Activated effector memory CD4-positive, alpha-beta T cell treated with anti-CD3 and anti-CD28 coated beads, Interleukin-2, amount 50 U/mL, for 16 hours (primary cell): ENCODE results near the gene EFS.
"Not testable (repeated sequence)": the region's sequence is repeated elsewhere in the genome, so short reads cannot be mapped to it uniquely, and the experiment has no call there.

Experiments used
- DNase-seq: peaks from one replicate; pipeline ENCODE4 v3.0.0-alpha.2; 2020

Gene EFS

DNA sequence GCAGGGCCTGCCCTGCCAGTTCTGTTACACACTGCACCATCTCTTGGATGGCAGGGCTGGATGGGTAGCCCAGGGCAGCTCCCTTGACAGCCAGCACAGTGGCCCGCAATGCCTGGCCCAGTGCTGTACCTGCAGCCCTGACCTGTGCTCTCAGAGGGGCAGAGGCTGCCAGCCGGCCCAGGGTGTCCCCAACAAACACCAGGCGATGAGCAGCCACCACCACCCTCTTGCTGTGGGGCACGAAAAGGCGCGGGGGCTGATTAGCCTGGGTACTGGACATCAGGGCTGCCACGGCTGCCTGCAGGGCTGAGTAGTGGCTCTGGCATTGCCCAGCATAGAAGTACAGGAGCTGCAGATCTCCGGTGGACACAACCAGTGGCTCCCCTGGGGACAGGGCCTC is 7.7 kb downstream of the EFS start:
- no peak for DNase-seq

DNA sequence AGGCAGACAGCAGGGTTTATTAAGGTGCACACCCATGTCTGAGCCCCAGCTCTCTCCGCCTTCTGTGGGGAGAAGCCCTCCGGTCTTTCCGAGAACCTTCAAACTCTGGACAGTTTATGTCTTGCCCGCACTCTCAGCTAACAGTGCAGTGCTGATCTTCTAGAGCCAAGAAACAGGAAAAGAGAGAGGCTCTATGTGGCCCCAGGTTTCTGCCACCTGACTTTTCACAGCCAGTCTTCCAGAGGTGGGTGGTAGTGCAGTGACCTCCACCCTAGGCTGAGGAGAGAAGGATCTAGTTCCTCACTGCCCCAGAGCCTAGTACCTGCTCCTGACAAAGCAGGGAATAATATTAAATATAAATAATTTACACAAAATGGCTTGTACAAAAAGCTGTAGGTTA is 8.3 kb downstream of the EFS start:
- no peak for DNase-seq

DNA sequence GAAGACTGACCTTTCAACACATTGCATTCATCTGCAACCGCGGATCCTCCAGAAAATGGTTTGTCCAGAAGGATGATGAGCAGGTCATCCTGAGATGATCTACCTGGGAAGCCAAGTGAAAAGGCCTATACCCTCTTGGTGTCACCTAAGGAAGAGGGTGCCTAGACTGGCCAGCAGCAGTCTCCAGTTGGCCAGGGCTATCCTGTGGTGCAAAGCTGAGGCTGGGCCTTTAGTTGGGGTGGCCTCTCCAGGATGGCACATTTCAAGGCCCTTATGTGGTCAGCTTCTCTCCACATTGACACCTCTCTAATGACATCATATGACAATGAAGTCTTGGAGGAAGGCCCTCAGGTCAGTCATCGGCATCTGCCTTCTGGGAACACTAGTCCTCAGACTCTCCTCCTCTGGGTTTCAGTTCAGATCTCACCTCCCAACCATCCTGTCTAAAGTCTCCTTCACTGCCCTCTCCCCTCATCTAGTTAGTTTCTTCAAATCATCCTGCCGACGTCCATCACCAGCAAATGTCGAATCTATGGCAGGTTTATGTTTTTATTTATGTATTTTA is 9.0 kb downstream of the EFS start:
- DNase-seq, result no peak

DNA sequence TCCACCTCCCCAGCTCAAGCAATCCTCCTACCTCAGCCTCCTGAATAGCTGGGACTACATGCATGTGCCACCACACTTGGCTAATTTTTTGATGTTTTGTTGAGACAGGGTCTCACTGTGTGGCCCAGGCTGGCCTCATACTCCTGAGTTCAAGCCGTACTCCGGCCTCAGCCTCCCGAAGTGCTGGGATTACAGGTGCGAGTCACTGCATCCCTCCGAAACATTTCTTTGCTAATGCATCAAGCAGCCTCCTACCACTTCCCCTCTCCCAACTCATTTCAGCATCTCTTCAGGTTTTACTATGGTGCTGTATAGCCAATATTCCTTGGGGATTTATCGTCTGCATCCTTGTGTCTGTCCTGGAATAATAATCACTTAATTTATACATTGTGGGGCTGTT is 10.0 kb downstream of the EFS start:
- no peak for DNase-seq

DNA sequence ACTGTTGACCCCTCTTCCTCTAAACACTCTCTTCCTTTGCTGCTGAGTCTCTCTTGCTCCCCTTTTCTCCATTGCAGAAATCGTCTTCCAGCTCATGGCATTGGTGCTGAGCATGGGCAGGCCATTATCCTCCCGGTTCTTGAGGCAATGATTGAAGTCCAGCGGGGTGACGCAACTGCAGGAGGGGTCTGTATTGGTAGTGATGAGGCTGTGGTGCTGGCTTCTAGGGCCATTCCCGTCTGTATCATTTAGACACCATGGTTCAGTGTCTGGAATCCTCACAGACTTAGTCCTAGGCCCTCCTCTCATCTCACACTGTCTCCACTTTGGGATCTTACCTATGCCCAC is 11.6 kb downstream of the EFS start:
- no peak for DNase-seq

DNA sequence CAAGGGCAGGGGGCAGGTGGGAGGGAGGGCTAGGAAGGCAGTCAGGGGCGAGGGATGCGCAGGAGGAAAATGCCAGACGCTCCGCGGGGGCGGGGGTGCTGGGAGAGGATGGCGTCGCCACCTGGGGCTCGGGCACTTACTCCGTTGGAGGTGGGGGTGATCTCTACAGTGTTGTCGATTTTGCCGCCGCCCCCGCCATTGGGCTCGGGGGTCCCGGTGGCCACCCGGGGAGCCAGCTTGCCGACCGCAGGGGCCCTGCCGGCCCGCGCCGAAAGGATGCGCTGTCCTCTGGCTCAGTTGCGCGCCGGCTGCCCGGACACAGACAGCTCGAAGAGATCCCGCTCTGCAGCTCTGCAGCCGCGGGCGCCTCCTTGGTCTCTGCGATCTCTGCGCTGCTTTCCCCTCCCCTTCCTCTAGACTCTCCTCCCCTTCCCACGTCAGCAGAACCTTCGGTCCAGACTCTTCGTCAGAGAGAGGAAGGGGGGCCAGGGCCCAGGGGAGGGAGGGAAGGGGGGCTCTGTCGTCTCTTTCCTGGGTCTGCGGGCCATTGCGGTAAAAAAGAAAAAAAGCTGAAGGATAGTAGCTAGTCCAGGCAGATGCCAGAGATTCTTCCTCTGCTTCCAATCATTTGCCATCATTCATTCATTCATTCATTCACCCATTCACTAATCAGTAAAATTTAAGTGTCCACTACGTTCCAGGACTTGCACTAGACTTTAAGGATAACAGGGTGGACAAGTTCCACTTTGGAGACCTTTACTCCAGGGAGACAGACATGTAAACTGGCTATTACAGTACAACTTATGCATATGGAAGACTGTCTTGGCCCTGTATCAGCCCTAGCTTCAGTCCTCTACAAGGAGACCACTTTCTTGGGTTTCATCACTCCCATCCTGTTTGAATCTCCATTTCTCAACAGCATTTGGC is 12.2 kb downstream of the EFS start, which contains the start of gene SLC22A17:
SLC22A17 (minus strand) TSS at position 382 of the 927 bp plus-strand sequence.
- peak; percentile 75 for DNase-seq

DNA sequence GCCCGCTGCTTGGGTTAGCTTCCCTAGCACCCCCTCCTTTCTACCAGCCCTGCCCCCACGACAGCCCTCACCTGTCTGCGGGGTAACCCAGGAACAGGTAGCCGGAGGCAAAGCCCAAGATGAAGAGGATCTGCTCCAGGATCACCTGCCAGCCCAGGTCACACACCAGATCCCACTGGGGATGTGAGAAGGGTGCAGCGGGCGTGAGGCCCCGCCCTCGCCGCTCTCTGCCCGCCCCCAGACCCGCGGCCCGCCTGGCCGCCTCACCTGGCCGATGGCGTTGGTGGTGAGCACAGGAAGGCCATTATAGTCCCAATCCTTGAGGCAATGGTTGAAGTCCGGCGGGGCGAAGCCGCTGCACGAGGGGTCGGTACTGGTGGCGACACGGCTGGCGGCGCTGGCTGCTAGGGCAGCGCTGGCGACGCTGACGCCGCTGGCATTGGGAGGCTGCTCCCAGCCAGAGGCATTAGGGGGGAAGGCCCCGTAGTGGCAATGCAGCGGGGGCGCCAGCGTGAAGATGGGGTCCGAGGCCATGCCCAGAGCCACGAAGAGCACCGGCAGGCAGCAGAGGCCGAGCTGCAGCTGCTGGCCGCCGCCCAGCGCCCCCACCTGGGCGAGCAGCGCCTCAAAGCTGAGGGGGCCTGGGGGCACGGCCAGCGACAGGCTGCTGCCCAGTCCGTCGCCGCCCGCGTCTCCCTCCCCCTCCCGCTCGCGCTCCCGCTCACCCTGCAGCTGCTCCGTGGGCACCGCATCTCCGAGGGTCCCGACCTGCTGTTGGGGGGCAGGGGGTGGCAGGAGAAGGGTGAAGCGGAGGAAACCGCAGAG is 13.1 kb downstream of the EFS start:
- DNase-seq, result no peak

DNA sequence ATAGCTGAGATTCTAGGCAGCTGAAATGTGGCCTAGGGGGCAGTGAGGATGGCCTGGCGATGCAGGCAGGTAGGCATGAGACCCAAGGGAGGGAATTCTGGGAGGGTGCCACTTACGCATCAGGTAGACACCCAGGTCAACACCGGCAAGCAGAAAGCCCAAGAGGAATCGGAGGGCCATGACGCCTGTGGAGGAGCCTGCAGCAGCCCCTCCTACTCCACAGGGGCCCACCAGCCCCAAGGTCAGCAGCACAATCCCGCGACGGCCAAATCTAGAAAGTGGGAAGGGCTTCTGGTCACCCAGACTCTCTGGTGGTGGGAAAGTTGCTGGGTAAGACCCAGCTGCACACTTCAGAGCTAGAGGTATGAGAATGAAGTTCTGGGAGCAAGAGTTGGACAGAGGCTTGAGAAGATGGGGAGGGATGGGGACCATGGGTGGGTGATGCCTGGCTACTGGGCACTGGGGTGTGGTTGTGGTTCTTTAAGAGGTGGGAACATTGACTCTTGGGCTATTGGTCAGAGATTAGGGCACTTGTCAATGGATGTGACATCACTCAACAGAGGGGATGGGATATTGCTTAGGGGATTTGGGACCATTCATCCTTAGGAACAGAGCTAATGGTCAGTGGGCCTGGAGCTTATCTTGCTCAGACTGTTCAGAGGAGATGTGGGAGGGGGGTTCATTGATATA is 15.7 kb downstream of the EFS start:
- no peak for DNase-seq

DNA sequence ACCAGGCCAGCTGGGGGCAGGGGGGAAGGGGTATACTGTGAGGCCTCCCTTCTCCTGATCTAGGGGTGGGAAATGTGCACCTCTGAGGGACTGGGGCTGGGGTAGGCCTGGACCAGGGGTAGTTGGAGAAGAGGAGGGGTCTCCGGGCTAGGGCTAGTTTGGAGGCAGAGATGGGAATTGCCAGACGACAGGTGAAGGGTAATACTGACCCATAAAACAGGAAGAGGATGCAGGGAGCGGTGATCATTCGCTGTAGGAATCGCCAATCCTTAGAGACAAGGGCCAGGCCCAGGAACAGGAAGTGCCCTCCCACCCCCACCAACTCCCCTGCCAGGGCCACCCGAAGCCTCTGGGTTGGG is 16.7 kb downstream of the EFS start:
- DNase-seq, result no peak

DNA sequence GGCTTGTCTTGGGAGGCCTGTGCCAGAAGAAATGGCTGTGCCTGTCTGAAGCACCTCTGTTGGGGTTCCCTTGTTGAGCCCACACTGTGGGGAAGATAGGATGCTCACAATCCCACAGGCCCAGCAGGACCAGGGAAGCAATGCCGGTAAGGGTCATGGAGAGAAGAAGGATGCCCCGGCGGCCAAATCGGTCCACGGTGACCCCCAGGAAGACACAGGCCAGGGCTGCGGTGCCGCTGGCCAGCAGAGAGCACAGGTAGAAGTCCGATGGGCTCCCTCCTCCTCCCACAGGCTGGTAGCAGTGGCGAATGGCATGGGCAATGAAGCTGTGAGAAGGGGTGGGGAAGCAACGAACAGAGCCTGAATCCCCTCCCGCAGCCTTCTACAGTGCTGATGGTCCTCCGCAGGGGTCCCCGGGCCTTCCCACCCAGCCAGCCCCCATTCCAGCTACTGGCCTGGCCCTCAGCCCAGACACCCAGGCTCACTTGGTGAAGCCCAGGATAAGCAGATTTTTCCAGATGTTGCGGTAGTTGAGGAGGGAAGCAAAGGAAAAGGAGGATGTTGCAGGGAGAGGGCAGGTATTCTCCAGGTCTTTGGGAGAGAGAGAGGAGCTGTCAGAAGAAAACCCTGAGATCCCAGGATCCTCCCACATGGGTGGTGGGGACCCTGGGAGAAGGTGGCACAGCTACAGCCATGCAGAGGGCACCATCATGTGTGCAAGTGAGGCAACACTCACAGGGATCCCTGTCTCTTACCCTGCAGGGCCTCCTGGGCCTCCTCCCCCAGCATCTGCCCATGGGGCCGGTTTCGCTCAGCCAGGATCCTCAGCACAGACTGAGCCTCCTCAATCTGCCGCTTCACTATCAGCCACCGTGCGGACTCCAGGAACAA is 17.3 kb downstream of the EFS start:
- no peak for DNase-seq

DNA sequence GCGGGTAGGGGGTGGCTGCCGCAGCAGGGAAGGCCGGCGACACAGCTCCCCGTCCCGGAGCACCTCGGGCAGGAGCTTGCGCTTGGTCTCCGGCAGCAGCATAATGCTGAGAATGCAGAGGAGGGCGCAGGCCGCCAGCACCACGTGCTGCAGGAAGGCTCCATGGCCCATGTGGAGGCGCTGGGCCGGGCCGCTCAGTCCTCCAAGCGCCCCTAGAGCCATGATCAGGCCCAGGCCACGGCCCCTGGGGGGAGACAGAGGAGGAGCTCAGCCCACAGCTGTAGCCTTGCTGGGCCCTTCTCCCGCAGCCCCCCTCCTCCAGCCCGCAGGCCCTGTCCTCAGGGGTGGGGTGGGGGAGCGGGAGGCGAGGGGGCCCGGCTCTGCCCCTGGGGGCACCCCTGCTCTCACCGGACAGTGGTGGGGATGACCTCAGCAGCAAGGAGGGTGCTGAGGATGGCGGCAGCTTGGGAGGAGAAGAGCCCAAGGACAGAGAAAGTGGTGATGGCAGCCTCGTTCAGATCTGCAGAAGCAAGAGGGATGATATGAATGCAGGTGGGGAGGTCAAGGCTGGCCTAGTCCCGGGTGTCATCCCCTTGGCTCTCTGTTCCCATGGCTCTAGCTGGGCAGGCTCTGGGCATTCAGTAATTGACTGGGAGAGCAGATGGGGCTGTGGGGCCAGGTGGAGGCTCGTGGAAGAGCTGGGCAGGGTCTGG is 18.1 kb downstream of the EFS start:
- DNase-seq, result no peak

DNA sequence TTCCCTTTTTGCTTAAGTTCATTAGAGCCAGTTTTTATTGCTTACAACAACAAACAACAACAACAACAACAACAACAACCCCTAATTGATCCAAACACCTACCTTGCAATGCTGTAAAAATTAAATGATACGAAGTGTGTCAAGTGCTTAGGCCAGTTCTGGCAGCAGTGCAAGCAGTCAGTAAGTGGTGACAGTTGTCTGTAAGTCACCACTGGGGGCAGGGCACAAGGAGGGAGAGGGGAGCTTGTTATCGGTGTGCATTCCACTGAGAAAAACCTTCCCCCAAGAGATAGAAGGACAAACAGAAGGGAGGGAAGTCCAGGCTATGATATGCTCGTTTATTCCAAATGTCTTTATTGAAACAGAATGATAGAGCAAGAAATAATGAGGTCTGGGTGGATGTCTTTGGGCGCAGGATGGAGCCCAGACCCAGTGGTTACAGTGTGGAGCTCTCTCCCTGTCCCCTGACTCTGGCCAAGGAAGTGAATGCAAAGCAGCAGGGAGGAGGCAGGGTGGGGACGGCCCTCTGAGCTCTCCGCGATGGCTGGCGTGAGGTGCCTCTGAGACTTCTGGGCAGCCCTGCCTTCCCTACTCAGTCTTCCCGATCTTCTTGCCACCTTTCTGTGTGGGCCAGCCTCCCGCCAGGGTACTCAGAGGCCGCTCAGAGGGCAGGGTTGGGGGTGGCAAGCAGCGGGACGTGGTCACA is 18.8 kb downstream of the EFS start:
- DNase-seq, result no peak

DNA sequence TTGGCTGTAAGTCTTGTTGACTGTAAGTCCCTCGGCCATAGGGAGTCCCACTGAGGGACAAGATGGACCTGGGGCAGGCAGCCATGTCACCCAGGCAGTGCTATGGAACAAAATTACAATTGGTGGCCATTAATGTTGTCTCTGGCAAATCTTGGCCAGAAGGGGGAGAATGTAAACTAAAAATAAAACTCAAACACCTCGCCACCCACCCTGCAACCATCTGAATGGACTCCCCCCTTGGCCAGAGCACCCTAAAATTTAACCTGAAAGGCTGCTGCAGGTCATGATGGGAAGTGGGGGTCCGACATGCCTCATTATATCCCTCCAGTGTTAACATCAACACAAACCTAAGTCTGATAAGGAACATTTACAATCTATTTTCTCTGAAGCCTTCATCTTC is 20.5 kb downstream of the EFS start:
- no peak for DNase-seq

DNA sequence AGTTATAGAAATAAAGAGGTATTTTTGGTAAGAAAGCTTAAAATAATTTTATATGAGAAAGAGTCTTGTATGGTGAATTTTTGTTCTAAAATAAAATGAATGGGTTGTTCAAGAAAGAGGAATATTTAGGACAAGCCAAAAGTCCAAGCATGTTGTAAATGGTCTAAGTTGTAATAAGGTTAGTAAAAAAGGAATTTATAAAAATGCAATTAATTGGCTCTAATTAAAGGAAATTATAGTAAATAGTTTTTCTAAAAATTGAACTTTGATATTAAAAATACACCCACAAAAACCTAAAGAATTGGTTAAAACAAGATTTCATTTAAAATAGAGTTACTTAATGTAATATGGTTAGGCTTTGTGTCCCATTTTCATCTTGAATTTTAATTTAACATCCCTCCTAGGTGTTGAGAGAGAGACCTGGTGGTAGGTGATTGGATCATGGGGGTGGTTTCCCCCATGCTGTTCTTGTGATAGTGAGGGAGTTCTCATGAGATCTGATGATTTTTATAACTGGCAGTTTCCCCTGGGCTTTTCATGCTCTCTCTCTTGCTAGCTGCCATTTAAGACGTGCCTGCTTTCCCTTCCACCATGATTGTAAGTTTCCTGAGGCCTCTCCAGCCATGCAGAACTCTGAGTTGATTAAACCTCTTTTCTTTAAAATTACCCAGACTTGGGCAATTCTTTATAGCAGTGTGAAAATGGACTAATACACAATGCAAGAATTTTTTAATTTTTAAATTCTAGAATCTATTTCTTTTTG is 25.3 kb downstream of the EFS start:
- DNase-seq, result no peak

DNA sequence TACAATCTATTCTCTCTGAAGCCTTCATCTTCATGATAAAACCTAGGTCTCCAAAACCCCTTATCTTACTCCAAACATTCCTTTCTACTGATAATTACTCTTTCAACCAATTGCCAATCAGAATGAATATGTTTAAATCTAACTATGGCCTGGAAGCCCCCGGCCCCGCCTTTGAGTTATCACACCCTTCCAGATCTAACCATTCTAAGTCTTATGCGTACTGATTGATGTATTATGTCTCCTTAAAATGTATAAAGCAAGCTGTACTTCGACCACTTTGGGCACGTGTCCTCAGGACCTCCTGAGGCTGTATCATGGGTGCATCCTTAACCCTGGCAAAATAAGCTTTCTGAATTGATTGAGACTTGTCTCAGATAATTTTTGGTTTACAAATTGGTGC is 29.3 kb downstream of the EFS start:
- no peak for DNase-seq

DNA sequence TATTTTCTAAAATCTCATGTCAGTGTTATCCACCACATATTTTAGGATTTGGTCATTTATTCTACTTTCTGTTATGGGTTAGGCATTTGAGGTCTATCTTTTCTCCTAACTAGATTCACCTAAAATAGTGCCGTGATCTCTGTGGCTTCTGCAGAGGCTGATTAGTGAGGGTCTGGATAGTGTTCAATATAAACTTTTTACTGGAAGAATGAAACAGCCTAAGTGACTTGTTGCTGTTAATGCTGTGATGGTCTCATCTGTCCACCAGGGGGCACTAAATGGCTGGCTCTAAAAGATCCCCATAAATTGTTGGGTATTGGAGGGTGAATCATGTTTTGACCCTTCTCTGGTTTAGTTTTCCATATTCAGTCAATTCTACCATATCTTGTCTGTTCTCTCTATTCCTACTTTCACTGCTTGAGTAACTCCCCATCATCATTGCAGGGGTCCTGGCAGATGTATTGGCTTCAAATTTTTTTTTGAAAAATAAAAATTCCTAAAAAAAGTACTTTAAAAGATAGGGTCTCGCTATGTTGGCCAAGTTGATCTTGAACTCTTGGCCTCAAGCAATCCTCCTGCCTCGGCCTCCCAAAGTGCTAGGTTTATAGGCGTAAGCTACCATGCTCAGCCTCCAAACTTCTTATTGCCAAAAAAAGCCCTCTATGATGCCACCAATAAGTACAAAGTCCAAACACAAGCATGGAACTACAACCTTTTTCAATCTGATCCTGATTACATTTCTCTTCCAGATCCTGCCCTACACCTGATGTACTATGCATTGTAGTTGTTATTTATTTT is 36.8 kb downstream of the EFS start:
- DNase-seq, result peak; percentile 86

DNA sequence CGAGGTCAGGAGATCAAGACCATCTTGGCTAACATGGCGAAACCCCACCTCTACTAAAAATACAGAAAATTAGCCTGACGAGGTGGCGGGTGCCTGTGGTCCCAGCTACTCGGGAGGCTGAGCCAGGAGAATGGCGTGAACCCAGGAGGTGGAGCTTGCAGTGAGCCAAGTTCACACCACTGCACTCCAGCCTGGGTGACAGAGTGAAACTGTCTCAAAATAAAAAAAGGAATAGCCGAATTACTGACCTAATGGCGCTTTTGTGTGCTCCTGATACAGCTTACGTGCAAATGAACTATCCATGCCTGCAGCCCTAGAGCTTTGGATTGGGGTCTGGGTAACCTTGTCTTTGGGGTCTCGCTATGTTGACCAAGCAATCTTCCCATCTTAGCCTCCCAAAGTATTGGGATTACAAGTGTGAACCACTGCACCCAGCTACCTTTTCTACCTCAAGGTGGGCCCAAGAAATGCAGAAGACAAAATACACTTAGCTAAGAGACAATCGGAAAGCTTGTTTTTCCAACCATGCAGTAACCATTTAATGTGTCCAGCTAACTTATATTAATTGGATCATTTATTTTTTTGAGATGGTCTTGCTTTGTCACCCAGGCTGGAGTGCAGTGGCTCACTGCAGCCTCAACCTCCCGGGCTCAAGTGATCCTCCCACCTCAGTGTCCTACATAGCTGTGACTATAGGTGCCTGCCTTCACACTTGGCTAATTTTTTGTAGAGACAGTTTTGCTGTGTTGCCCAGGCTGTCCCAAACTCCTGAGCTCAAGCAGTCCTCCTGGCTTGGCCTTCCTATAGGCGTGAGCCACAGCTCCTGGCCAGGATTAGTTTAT is 38.3 kb downstream of the EFS start:
- no peak for DNase-seq

DNA sequence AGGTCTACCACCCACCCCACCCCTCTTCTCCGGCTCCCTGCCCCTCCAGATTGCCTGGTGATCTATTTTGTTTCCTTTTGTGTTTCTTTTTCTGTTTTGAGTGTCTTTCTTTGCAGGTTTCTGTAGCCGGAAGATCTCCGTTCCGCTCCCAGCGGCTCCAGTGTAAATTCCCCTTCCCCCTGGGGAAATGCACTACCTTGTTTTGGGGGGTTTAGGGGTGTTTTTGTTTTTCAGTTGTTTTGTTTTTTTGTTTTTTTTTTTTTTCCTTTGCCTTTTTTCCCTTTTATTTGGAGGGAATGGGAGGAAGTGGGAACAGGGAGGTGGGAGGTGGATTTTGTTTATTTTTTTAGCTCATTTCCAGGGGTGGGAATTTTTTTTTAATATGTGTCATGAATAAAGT is 39.2 kb downstream of the EFS start:
- DNase-seq, result not testable (repeated sequence)
